AG10803 (cell line): ENCODE data around the gene MAU2.
A peak's percentile ranks its signal among the peaks of the same experiment; 100 is the strongest.

Experiments
- DNase-seq: peaks from one replicate; pipeline ENCODE4 v3.0.0; 2010; ENCODE audit warnings: low read depth
- H3K4me3 ChIP-seq: 2 replicates; pipeline ENCODE4 v1.5.1; 2011; ENCODE audit warnings: mild to moderate bottlenecking, low read length, control low read depth
- CTCF ChIP-seq: conservative IDR thresholded peaks from 2 replicates; pipeline ENCODE4 v1.5.1; 2011; ENCODE audit warnings: mild to moderate bottlenecking, low read length, control low read depth, inconsistent platforms

MAU2 gene

GRCh38 chr19:19278315-19278714, 42.3 kb upstream of the MAU2 start:
- no peak overlapping the region for H3K4me3 ChIP-seq
- DNase-seq = no peak
- no peak for TF ChIP-seq CTCF

GRCh38 chr19:19279062-19279612, 41.5 kb upstream of the MAU2 start:
- no peak for DNase-seq
- H3K4me3 ChIP-seq = no peak overlapping the region

DNA sequence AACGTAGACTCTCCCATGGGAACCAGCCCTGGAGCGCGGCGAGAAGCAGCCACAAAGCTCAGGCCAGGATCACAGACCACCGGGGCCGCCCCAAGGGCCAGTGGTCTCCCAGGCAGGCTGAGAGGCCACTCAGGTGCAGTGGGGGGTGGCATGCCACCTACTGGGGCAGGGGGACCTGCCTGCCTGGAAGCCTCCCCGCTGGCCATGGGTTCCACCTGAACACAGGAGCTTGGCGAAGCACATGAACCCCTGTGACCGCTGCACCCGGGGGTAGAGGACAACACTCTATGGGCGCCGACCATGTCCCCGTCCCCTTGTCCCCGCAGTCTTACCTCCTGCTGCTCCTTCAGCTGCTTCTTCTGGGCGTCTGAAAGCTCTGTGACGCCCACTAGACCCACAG, 40.8 kb upstream of the MAU2 start:
- H3K4me3 ChIP-seq = no peak overlapping the region
- DNase-seq = no peak

More at GRCh38 chr19:19279062-19279612, 41.5 kb upstream of the MAU2 start:
- no peak for TF ChIP-seq CTCF

GRCh38 chr19:19280561-19280960, 40.1 kb upstream of the MAU2 start:
- no peak for TF ChIP-seq CTCF
- no peak overlapping the region for H3K4me3 ChIP-seq
- peak; percentile 80 for DNase-seq

More for the DNA sequence above, 40.8 kb upstream of the MAU2 start:
- TF ChIP-seq CTCF = no peak

- TF ChIP-seq CTCF = no peak
- no peak overlapping the region for H3K4me3 ChIP-seq
- no peak for DNase-seq
Measured at GRCh38 chr19:19285686-19286085, 34.9 kb upstream of the MAU2 start.

DNA sequence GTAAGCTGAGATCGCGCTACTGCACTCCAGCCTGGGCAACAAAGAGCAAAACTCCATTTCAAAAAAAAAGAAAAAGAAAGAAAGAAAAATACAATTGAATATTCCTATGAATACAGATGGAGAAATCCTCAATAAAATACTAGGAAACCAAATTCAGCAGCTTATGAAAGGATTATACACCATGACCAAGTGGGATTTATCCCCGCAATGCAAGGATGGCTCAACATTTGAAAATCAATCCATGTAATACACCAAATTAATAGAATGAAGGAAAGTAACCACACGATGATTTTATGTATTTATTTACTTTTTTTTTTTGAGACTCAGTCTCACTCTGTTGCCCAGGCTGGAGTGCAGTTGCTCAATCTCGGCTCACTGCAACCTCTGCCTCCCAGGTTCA, 28.0 kb upstream of the MAU2 start:
- DNase-seq = no peak
- no peak for TF ChIP-seq CTCF
- no peak overlapping the region for H3K4me3 ChIP-seq

- TF ChIP-seq CTCF = no peak
- H3K4me3 ChIP-seq = no peak overlapping the region
Measured at GRCh38 chr19:19294914-19295313, 25.7 kb upstream of the MAU2 start.

More at GRCh38 chr19:19294914-19295313, 25.7 kb upstream of the MAU2 start:
- DNase-seq = no peak
